K562 treated with DMSO at 1 percent for 12 hours (cell line): ENCODE measurements around the gene TAF11L2. TPM values are rescaled to one million over a fixed set of nuclear protein-coding genes. Genes with fewer than 3 reads are reported as not detected.

Experiments
- total RNA-seq: library from RNA; unstranded; fragments of 300-600 nt; gene quantifications from 2 replicates; pipeline ENCODE4 v1.2.3, GENCODE V29; 2022; ENCODE audit not compliant: insufficient read depth

TAF11L2 gene
- total RNA-seq, result not detected in 2 replicates

DNA sequence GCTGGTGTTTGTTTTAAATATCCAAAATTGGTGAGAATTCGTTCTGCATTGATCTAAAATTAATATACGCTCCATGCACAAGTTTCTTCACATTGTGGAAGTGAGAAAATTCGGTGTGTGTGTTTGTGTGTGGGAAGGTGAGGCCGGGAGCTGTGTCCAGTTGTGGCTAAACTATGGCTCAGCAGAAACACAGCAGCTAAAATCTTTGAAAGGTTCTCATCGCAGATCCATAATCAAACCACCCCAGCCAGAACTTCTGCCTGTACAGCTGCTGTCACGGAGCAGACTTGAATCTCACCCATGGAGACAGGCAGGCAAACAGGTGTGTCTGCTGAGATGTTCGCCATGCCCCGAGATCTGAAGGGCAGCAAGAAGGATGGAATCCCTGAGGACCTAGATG is at the start of gene TAF11L2:
TSS of gene TAF11L2 (plus strand) at position 301 of the 400 bp plus-strand sequence.

DNA sequence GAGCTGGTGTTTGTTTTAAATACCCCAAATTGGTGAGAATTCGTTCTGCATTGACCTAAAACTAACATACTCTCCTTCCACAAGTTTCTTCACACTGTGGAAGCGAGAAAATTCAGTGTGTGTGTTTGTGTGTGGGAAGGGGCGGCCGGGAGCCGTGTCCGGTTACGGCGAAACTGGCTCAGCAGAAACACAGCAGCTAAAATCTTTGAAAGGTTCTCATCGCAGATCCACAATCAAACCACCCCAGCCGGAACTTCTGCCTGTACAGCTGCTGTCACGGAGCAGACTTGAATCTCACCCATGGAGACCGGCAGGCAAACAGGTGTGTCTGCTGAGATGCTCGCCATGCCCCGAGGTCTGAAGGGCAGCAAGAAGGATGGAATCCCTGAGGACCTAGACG is 20.0 kb downstream of the TAF11L2 start, which contains the start of gene TAF11L3:
TSS of gene TAF11L3 (plus strand) at position 301 of the 400 bp plus-strand sequence.

DNA sequence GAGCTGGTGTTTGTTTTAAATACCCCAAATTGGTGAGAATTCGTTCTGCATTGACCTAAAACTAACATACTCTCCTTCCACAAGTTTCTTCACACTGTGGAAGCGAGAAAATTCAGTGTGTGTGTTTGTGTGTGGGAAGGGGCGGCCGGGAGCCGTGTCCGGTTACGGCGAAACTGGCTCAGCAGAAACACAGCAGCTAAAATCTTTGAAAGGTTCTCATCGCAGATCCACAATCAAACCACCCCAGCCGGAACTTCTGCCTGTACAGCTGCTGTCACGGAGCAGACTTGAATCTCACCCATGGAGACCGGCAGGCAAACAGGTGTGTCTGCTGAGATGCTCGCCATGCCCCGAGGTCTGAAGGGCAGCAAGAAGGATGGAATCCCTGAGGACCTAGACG is 23.5 kb downstream of the TAF11L2 start, which contains the start of gene TAF11L4:
TSS of gene TAF11L4 (plus strand) at position 301 of the 400 bp plus-strand sequence.

DNA sequence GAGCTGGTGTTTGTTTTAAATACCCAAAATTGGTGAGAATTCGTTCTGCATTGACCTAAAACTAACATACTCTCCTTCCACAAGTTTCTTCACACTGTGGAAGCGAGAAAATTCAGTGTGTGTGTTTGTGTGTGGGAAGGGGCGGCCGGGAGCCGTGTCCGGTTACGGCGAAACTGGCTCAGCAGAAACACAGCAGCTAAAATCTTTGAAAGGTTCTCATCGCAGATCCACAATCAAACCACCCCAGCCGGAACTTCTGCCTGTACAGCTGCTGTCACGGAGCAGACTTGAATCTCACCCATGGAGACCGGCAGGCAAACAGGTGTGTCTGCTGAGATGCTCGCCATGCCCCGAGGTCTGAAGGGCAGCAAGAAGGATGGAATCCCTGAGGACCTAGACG is 26.9 kb downstream of the TAF11L2 start, which contains the start of gene TAF11L5:
TSS of gene TAF11L5 (plus strand) at position 301 of the 400 bp plus-strand sequence.

DNA sequence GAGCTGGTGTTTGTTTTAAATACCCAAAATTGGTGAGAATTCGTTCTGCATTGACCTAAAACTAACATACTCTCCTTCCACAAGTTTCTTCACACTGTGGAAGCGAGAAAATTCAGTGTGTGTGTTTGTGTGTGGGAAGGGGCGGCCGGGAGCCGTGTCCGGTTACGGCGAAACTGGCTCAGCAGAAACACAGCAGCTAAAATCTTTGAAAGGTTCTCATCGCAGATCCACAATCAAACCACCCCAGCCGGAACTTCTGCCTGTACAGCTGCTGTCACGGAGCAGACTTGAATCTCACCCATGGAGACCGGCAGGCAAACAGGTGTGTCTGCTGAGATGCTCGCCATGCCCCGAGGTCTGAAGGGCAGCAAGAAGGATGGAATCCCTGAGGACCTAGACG is 30.3 kb downstream of the TAF11L2 start, which contains the start of gene TAF11L6:
TSS of gene TAF11L6 (plus strand) at position 301 of the 400 bp plus-strand sequence.

Other genes with a start within 250 kb of the TAF11L2 start
- not detected in 2 replicates for gene TAF11L3, start 20.1 kb downstream of the TAF11L2 start, total RNA-seq
- gene TAF11L4, start 23.6 kb downstream of the TAF11L2 start, total RNA-seq, result not detected in 2 replicates
- gene TAF11L5, start 27.0 kb downstream of the TAF11L2 start, total RNA-seq, result not detected in 2 replicates
- gene TAF11L6, start 30.4 kb downstream of the TAF11L2 start, total RNA-seq, result not detected in 2 replicates
- gene TAF11L7, start 87.5 kb downstream of the TAF11L2 start, total RNA-seq, result not detected in 2 replicates
- gene TAF11L8, start 92.7 kb downstream of the TAF11L2 start, total RNA-seq, result not detected in 2 replicates
- gene TAF11L9, start 96.2 kb downstream of the TAF11L2 start, total RNA-seq, result not detected in 2 replicates
- gene TAF11L10, start 99.6 kb downstream of the TAF11L2 start, total RNA-seq, result not detected in 2 replicates
- not detected in 2 replicates for gene TAF11L11, start 106.0 kb downstream of the TAF11L2 start, total RNA-seq
- not detected in 2 replicates for gene TAF11L12, start 112.2 kb downstream of the TAF11L2 start, total RNA-seq
- not detected in 2 replicates for gene TAF11L13, start 133.9 kb downstream of the TAF11L2 start, total RNA-seq
- gene TAF11L14, start 136.2 kb downstream of the TAF11L2 start, total RNA-seq, result not detected in 2 replicates